ENCODE data around the gene GPRC5B. TPM values are rescaled to one million over a fixed set of nuclear protein-coding genes. Genes with fewer than 3 reads are reported as not detected.

Gene GPRC5B
- total RNA-seq, 1 donor from 2014 or later: under 0.01 TPM

- no peak for FAIRE-seq
- Histone ChIP-seq H3K27me3 (ENCODE audit: control insufficient read depth, insufficient read depth, low read length) (no peaks in the 10 kb centered on the region), H3K36me3 (ENCODE audit: control insufficient read depth, insufficient read depth, low read length) (no peaks in the 10 kb centered on the region), H3K4me3 (ENCODE audit: low read depth, low read length) (no peak overlapping the region)
- no peak for DNase-seq (ENCODE audit: low read depth)
- no peak for TF ChIP-seq CTCF (IDR thresholded peaks at IDR 0.05; ENCODE audit: insufficient read depth, low read length, severe bottlenecking)
Observed at GRCh38 chr16:19859166-19859565, 25.5 kb downstream of the GPRC5B start.

GRCh38 chr16:19858340-19859018, 26.2 kb downstream of the GPRC5B start:
- no peak for TF ChIP-seq CTCF (IDR thresholded peaks at IDR 0.05; ENCODE audit: insufficient read depth, low read length, severe bottlenecking)
- no peaks in the 10 kb centered on the region for H3K36me3 ChIP-seq (ENCODE audit: control insufficient read depth, insufficient read depth, low read length)
- no peak overlapping the region for H3K4me3 ChIP-seq (ENCODE audit: low read depth, low read length)
- FAIRE-seq: no peak
- no peak for DNase-seq (ENCODE audit: low read depth)
- H3K27me3 ChIP-seq (ENCODE audit: control insufficient read depth, insufficient read depth, low read length): no peaks in the 10 kb centered on the region

GRCh38 chr16:19857593-19858339, 26.9 kb downstream of the GPRC5B start:
- TF ChIP-seq CTCF (IDR thresholded peaks at IDR 0.05; ENCODE audit: insufficient read depth, low read length, severe bottlenecking): no peak
- FAIRE-seq (no peak), DNase-seq (ENCODE audit: low read depth) (no peak)
- Histone ChIP-seq H3K27me3 (ENCODE audit: control insufficient read depth, insufficient read depth, low read length) (no peaks in the 10 kb centered on the region), H3K36me3 (ENCODE audit: control insufficient read depth, insufficient read depth, low read length) (no peaks in the 10 kb centered on the region), H3K4me3 (ENCODE audit: low read depth, low read length) (no peak overlapping the region)

GRCh38 chr16:19856120-19856519, 28.5 kb downstream of the GPRC5B start:
- H3K36me3 ChIP-seq (ENCODE audit: control insufficient read depth, insufficient read depth, low read length): no peaks in the 10 kb centered on the region
- DNase-seq (ENCODE audit: low read depth) (no peak), FAIRE-seq (no peak)
- no peak for TF ChIP-seq CTCF (IDR thresholded peaks at IDR 0.05; ENCODE audit: insufficient read depth, low read length, severe bottlenecking)
- H3K27me3 ChIP-seq (ENCODE audit: control insufficient read depth, insufficient read depth, low read length): no peaks in the 10 kb centered on the region
- H3K4me3 ChIP-seq (ENCODE audit: low read depth, low read length): no peak overlapping the region

- Histone ChIP-seq H3K36me3 (ENCODE audit: control insufficient read depth, insufficient read depth, low read length) (no peaks in the 10 kb centered on the region), H3K27me3 (ENCODE audit: control insufficient read depth, insufficient read depth, low read length) (no peaks in the 10 kb centered on the region), H3K4me3 (ENCODE audit: low read depth, low read length) (no peak overlapping the region)
- DNase-seq (ENCODE audit: low read depth): no peak
- FAIRE-seq: no peak
- no peak for TF ChIP-seq CTCF (IDR thresholded peaks at IDR 0.05; ENCODE audit: insufficient read depth, low read length, severe bottlenecking)
Observed at GRCh38 chr16:19854543-19854876, 30.1 kb downstream of the GPRC5B start.

All from bronchial epithelial cell (primary cell).